Endothelial cell of umbilical vein (primary cell): ENCODE data around the gene PPIL6.

Source experiments
- CTCF ChIP-seq, 2 donors: IDR thresholded peaks; 1 replicate in 1 of 2; 2 replicates in 1 of 2; pipeline ENCODE4 v1.5.1; 2011; ENCODE audit warnings: low read length in 2 of 2, mild to moderate bottlenecking in 2 of 2, moderate library complexity in 2 of 2, control low read depth in 1 of 2, inconsistent platforms in 1 of 2, low read depth in 1 of 2; ENCODE audit not compliant: insufficient read depth in 1 of 2; ENCODE audit errors: extremely low read depth in 1 of 2
- EZH2 ChIP-seq: IDR thresholded peaks from 2 replicates; pipeline ENCODE4 v1.6.1; 2012; ENCODE audit warnings: borderline replicate concordance, low read depth, mild to moderate bottlenecking, moderate library complexity, low read length, inconsistent platforms; ENCODE audit not compliant: severe bottlenecking
- MYC ChIP-seq: IDR thresholded peaks from one replicate; pipeline ENCODE4 v1.6.1; 2011; ENCODE audit warnings: mild to moderate bottlenecking, low read depth, low read length
- POLR2A ChIP-seq: IDR thresholded peaks from 2 replicates; pipeline ENCODE4 v1.6.1; 2012; ENCODE audit warnings: low read depth, mild to moderate bottlenecking, control low read depth, low read length
- POLR2AphosphoS5 ChIP-seq: IDR thresholded peaks from 2 replicates; pipeline ENCODE4 v1.6.1; 2012; ENCODE audit warnings: low read depth, mild to moderate bottlenecking, control low read depth, low read length, moderate library complexity; ENCODE audit not compliant: insufficient read depth

GRCh38 chr6:109393886-109394281 lies 46.5 kb downstream of the PPIL6 start:
- TF ChIP-seq CTCF (IDR thresholded peaks at IDR 0.05; ENCODE audit: extremely low read depth in 1 of 2, insufficient read depth in 1 of 2, low read depth in 1 of 2, low read length in 2 of 2) (no peak), EZH2 (no peak), MYC (no peak), POLR2A (no peak), POLR2AphosphoS5 (no peak)
